Common myeloid progenitor, CD34-positive (primary cell): ENCODE results near the gene TOM1L1.

ENCODE experiments used
- CTCF ChIA-PET: fragments of 350-600 bp; sonication (Branson Sonifier 250); formaldehyde crosslinking; loops from one replicate; lab custom pipeline; 2021; ENCODE audit warnings: antibody characterized with exemption; lab: Charles Lee
- POLR2A ChIA-PET: fragments of 350-600 bp; sonication (Branson Sonifier 250); formaldehyde crosslinking; loops from one replicate; lab custom pipeline; 2021; ENCODE audit warnings: antibody characterized with exemption; lab: Charles Lee
- DNase-seq, 3 donors: peaks; one replicate each; pipeline versions ENCODE4 v3.0.0 to v3.0.0-alpha.2; 2013
- H3K27ac ChIP-seq, 2 experiments: 1 replicate in 1 of 2; 2 replicates in 1 of 2; pipeline ENCODE4 v1.7.0; 2013; ENCODE audit warnings: inconsistent platforms in 2 of 2, low read length in 2 of 2, mild to moderate bottlenecking in 2 of 2, low read depth in 1 of 2, moderate library complexity in 1 of 2; ENCODE audit not compliant: severe bottlenecking in 2 of 2, insufficient read depth in 1 of 2, poor library complexity in 1 of 2
- H3K27me3 ChIP-seq, 5 experiments: replicated peaks in 2 of 5; 1 replicate in 3 of 5; 2 replicates in 2 of 5; pipeline versions ENCODE4 v1.6.1 to v1.7.0; 2013; ENCODE audit warnings: low read length in 4 of 5, mild to moderate bottlenecking in 2 of 5, moderate library complexity in 2 of 5, inconsistent platforms in 1 of 5; ENCODE audit not compliant: insufficient read depth in 5 of 5, control insufficient read depth in 4 of 5
- H3K36me3 ChIP-seq, 4 experiments: 1 replicate in 2 of 4; 2 replicates in 2 of 4; pipeline versions ENCODE4 v1.6.1 to v1.7.0; 2013; ENCODE audit warnings: low read length in 3 of 4, control low read depth in 1 of 4, mild to moderate bottlenecking in 1 of 4; ENCODE audit not compliant: control insufficient read depth in 4 of 4, insufficient read depth in 4 of 4
- H3K4me1 ChIP-seq, 4 experiments: 1 replicate in 3 of 4; 2 replicates in 1 of 4; pipeline versions ENCODE4 v1.6.1 to v1.7.1; 2013; ENCODE audit warnings: low read length in 3 of 4, mild to moderate bottlenecking in 3 of 4, control low read depth in 1 of 4, inconsistent platforms in 1 of 4, moderate library complexity in 1 of 4; ENCODE audit not compliant: control insufficient read depth in 4 of 4, insufficient read depth in 4 of 4; ENCODE audit errors: control extremely low read depth in 1 of 4
- H3K4me3 ChIP-seq, 7 experiments: 1 replicate in 4 of 7; 2 replicates in 3 of 7; pipeline versions ENCODE4 v1.5.1 to v1.7.0; 2013; ENCODE audit warnings: mild to moderate bottlenecking in 7 of 7, low read length in 6 of 7, moderate library complexity in 6 of 7, inconsistent platforms in 2 of 7, low read depth in 2 of 7, control low read depth in 1 of 7; ENCODE audit not compliant: insufficient read depth in 4 of 7, control insufficient read depth in 1 of 7; ENCODE audit errors: extremely low read depth in 1 of 7
- H3K9me3 ChIP-seq, 5 experiments: 1 replicate in 4 of 5; 2 replicates in 1 of 5; pipeline versions ENCODE4 v1.6.1 to v1.7.1; 2013; ENCODE audit warnings: low read length in 4 of 5, mild to moderate bottlenecking in 2 of 5, inconsistent platforms in 1 of 5, low read depth in 1 of 5, moderate library complexity in 1 of 5; ENCODE audit not compliant: control insufficient read depth in 4 of 5, insufficient read depth in 2 of 5; ENCODE audit errors: control extremely low read depth in 1 of 5
- WGBS: methylation state at CpG from one replicate; pipeline ENCODE4 v1.1.5; 2013; ENCODE audit not compliant: insufficient coverage; 5-methylcytosine and 5-hydroxymethylcytosine counted together

Gene TOM1L1

DNA sequence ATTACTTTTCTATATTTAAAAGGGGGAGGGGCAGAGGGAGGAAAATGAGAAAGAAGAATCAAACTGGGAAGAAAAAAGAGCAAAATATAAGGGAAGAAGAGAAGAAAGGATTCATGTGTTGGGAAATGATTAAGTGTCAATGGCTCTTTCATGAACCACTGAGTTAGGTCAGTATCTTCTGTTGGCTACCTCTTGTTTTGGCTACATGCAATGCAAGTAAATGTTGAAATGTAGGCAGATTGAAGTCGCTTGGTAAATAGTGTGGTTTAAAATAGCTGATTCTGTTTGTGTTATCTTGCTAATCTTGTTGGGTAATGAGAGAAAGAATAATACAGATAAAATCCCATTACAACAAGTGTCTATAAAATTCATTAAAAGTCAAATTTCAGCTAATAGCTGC, 40.6 kb downstream of the TOM1L1 start:
- POLR2A ChIA-PET, result no interaction called here
- CTCF ChIA-PET, result no interaction called here
- H3K27ac ChIP-seq, result no peak overlapping the region
- H3K4me1 ChIP-seq, result peaks cover 0 to 20% (median 12%) of the 10 kb centered on the region in 4 experiments
- DNase-seq, result no peak
- H3K27me3 ChIP-seq, result no peaks in the 10 kb centered on the region
- no peak overlapping the region for H3K4me3 ChIP-seq
- H3K36me3 ChIP-seq, result peaks cover 0 to 11% (median 0%) of the 10 kb centered on the region in 4 experiments
- no peaks in the 10 kb centered on the region for H3K9me3 ChIP-seq
- no CpG with 5 or more reads among the region's 1 CpG for whole genome bisulfite sequencing

DNA sequence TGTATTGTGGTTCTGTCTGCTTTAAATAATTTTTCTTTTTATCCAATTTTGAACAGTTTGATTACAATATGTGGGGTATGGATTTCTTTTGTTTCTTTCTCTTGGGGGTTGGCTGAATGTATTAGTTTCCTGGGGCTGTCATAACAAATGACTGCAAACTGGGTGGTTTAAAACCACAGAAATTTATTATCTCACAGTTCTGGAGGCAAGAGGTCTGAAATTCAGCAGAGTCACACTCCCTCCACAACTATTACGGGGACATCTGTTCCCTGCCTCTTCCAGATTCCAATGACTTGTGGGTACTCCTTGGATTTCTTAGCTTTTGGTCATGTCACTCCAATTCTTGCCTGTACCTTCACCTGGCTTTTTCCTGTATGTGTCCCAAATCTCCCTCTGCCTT, 44.1 kb downstream of the TOM1L1 start:
- peaks cover 0 to 45% (median 15%) of the 10 kb centered on the region in 4 experiments for H3K4me1 ChIP-seq
- H3K27me3 ChIP-seq, result no peaks in the 10 kb centered on the region
- WGBS, result 0% methylated on average over 1 of the region's 1 CpG
- H3K9me3 ChIP-seq, result no peaks in the 10 kb centered on the region
- peak in 2 of 3 donors; percentile 63 to 80 for DNase-seq
- ChIA-PET CTCF (interaction anchor here (0.6 to 1.3 kb wide), 2 partner anchors 45 to 1167 kb away, joined by 3 read pairs; no protein-coding TSS in a partner anchor), POLR2A (interaction anchor here (0.7 kb wide), 1 partner anchor 130 kb away, joined by 3 read pairs; no protein-coding TSS in a partner anchor)
- no peaks in the 10 kb centered on the region for H3K36me3 ChIP-seq
- peak overlapping the region in 1 of 2 experiments; percentile 8 for H3K27ac ChIP-seq
- peak overlapping the region in 2 of 7 experiments; percentile 11 to 30 for H3K4me3 ChIP-seq

DNA sequence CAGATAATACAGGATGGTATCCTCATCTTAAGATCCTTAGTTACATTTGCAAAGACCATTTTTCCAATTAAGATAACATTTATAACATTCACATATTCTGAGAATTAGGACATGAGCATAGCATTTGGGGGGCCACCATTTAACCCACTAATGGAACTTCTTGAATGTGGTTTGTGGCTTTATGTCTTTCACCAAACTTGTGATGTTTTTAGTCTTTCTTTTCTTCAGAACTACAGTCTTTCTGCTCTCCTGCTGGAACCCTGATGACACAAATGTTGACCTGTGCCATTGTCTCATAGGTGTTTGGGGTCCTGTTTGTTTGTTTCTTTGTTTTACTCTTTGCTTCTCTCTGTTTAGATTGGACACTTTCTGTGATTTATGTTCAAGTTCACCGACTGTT, 44.6 kb downstream of the TOM1L1 start:
- peak in 2 of 3 donors; percentile 33 to 48 for DNase-seq
- no peaks in the 10 kb centered on the region for H3K36me3 ChIP-seq

DNA sequence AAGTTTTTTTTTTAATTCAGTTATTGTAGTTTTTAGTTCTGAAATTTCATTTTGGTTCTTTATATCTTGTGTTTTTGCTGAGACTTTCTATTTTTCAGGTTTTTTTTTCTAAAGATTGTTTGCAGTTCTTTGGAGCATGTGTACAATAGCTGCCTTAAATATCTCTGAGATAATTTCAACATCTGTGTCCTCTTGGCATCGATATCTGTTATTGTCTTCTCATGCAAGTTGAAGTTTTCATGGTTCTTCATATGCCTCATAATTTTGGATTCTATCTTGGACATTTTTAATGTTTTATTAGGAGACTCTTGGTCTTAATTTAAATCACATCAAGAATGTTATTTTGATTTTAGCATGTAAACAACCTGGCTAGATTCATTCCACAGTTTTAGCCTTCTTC, 45.0 kb downstream of the TOM1L1 start:
- Histone ChIP-seq H3K27ac (no peak overlapping the region), H3K9me3 (no peaks in the 10 kb centered on the region), H3K4me1 (peaks cover 0 to 45% (median 15%) of the 10 kb centered on the region in 4 experiments), H3K4me3 (no peak overlapping the region), H3K27me3 (no peaks in the 10 kb centered on the region), H3K36me3 (peaks cover 0 to under 1% (median 0%) of the 10 kb centered on the region in 4 experiments)
- no CpG with 5 or more reads among the region's 1 CpG for WGBS
- DNase-seq, result peak in 2 of 3 donors; percentile 3 to 36
- CTCF ChIA-PET, result interaction anchor here (1.3 kb wide), 1 partner anchor 44 kb away, joined by 3 read pairs; no protein-coding TSS in a partner anchor
- POLR2A ChIA-PET, result interaction anchor here (0.7 kb wide), 1 partner anchor 131 kb away, joined by 3 read pairs; no protein-coding TSS in a partner anchor

More for the DNA sequence above, 44.6 kb downstream of the TOM1L1 start:
- Histone ChIP-seq H3K27ac (no peak overlapping the region), H3K9me3 (no peaks in the 10 kb centered on the region), H3K4me1 (peaks cover 0 to 45% (median 15%) of the 10 kb centered on the region in 4 experiments), H3K27me3 (no peaks in the 10 kb centered on the region), H3K4me3 (peak overlapping the region in 2 of 7 experiments; percentile 11 to 30)
- POLR2A ChIA-PET, result interaction anchor here (0.7 kb wide), 1 partner anchor 131 kb away, joined by 3 read pairs; no protein-coding TSS in a partner anchor
- WGBS, result no CpG with 5 or more reads among the region's 1 CpG
- CTCF ChIA-PET, result interaction anchor here (0.6 to 1.3 kb wide), 2 partner anchors 44 to 1168 kb away, joined by 3 read pairs; no protein-coding TSS in a partner anchor

DNA sequence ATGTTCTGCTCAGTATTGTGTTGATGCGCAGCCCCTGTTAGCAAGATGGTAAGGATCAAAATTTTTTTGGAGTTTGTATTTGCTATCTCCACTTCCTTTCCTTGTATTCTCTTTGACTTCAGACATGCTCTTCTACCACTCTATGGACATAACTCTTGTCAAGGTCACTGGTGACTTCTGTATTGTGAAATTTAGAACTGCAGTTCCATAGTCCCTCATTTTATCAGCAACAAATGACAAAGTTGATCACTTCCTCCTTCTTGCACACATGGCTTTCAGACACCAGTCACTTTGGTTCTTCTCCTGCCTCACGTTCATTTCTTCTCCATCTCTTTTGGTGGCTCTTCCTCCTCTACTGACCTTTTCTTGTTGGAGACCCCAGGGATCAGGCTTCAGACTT, 46.7 kb downstream of the TOM1L1 start:
- Histone ChIP-seq H3K36me3 (peaks cover 0 to 3% (median 0%) of the 10 kb centered on the region in 4 experiments), H3K27ac (no peak overlapping the region), H3K9me3 (no peaks in the 10 kb centered on the region), H3K4me3 (no peak overlapping the region), H3K27me3 (no peaks in the 10 kb centered on the region), H3K4me1 (peaks cover 0 to 45% (median 15%) of the 10 kb centered on the region in 4 experiments)
- DNase-seq, result no peak
- ChIA-PET POLR2A (no interaction called here), CTCF (no interaction called here)
- WGBS, result 71% methylated on average over 1 of the region's 2 CpGs

DNA sequence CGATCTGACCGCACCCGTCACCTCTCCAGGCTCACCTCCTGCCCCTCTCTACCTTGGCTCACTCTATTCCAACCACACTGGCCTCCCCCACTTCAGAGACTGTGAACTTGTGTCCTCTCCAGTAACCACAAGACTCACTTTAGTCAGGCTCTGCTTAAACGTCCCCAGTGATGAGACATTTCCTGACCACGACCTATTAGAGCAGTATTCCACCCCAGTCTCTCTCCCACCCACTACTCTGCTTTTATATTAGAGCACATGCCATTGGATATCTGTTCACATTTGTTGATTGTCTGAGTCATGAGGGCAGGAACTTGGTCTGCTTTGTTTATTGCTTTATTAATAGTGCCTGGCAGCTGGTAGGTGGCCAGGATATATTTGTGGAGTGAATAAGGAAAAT, 47.7 kb downstream of the TOM1L1 start:
- H3K4me1 ChIP-seq, result peaks cover 0 to 45% (median 15%) of the 10 kb centered on the region in 4 experiments
- H3K27ac ChIP-seq, result no peak overlapping the region
- no peaks in the 10 kb centered on the region for H3K27me3 ChIP-seq
- no peak overlapping the region for H3K4me3 ChIP-seq
- H3K9me3 ChIP-seq, result no peaks in the 10 kb centered on the region
- DNase-seq, result peak in 2 of 3 donors; percentile 60 to 76
- peaks cover 0 to 6% (median under 1%) of the 10 kb centered on the region in 4 experiments for H3K36me3 ChIP-seq
- 46% methylated on average over 5 of the region's 5 CpGs for WGBS
- ChIA-PET POLR2A (no interaction called here), CTCF (no interaction called here)

DNA sequence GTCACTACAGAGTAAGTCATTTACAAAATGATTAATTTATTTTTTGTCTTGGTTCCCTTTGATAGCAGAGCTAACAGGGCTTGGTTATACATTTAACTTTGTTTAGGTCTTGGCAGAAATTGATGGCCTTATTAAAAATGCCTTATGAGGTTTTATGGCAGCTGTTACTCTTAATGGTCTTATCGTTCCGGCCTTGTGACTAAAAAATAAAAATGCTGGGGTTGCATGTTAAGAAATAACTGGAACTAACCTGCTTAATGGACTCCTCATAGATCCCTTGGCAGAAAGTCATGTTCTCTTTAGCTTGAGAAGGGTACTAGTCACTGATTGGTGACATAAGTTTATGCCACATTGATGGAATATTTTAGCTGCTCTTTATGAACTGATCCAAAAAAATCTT, 49.5 kb downstream of the TOM1L1 start:
- H3K4me3 ChIP-seq, result no peak overlapping the region
- POLR2A ChIA-PET, result no interaction called here
- peaks cover 0 to 37% (median 11%) of the 10 kb centered on the region in 4 experiments for H3K4me1 ChIP-seq
- no peak overlapping the region for H3K27ac ChIP-seq
- 100% methylated on average over 2 of the region's 2 CpGs for WGBS
- no peaks in the 10 kb centered on the region for H3K27me3 ChIP-seq
- H3K36me3 ChIP-seq, result peaks cover 0 to 17% (median 1%) of the 10 kb centered on the region in 4 experiments
- no peak for DNase-seq
- no peaks in the 10 kb centered on the region for H3K9me3 ChIP-seq
- CTCF ChIA-PET, result interaction anchor here (1.1 kb wide), 1 partner anchor 11 kb away, joined by 4 read pairs; no protein-coding TSS in a partner anchor
